Measurements from ENCODE around the gene TUFM. TPM values are rescaled to one million over a fixed set of nuclear protein-coding genes. Genes with fewer than 3 reads are reported as not detected.

Gene TUFM
- 341 and 356 TPM in 2 replicates for total RNA-seq (2014; rRNA removed; shearing (Covaris generic))

GRCh38 chr16:28846080-28846932, at the start of gene TUFM:
TUFM (minus strand) TSS chr16:28846348; CDS start chr16:28846269, 79 bp downstream.

DNA sequence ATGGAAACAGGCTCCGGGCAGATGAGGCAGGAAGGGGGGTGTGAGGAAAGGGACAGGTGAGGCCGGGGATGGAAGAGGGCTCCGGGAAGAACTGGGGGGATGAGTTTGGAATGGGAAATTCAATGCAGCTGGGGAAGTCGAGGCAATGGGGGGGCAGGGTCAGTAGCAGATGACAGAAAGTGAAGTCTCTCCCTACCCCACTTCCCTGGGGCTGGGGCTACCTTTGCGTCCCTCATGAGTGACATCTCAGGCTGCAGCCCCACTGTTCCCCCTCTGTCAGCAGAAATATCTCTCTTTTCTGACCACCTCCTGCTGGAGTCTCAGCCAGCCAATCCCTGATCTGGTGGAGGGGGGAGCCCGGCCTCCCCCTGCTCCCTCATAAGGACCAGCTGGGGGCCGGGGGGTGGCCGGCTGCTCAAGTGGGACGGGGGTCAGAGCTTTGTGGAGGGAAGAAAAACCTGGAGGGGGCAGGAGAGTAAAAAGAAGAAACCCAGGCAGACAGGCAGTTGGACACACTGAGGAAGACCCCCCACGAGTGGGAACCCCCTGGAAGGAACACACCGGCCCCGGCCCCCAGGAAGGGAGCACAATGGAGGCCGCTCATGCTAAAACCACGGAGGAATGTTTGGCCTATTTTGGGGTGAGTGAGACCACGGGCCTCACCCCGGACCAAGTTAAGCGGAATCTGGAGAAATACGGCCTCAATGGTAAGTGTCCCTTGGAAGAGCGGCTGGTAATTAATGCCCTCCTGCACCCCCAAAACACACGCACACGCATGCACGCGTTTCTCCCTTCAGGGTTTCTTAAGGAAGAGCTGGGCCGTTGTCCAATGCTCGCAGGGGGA, 32.2 kb upstream of the TUFM start, which contains the start of gene ATP2A1:
Gene ATP2A1, plus strand, starts transcription at position 406 of the 844 bp plus-strand sequence. Its CDS starts 184 bp downstream, at position 590.

GRCh38 chr16:28822520-28823290, 23.4 kb downstream of the TUFM start, which contains the start of gene ATXN2L:
ATXN2L (plus strand) TSS chr16:28822999; CDS start chr16:28823260, 261 bp downstream.

Small RNA genes within 50 kb of the gene (small RNA-seq; reads per million reads assigned to genes)
- not detected for gene RF00416

Other genes starting within 250 kb of the TUFM start
- gene SULT1A2, start 249.3 kb downstream of the TUFM start, total RNA-seq (2014; rRNA removed; shearing (Covaris generic)), result not detected in 2 replicates
- gene SULT1A1, start 236.3 kb downstream of the TUFM start, total RNA-seq (2014; rRNA removed; shearing (Covaris generic)), result 0.80 and 1.6 TPM in 2 replicates
- not detected in 2 replicates for gene NPIPB8, start 208.3 kb downstream of the TUFM start, total RNA-seq (2014; rRNA removed; shearing (Covaris generic))
- gene EIF3C, start 134.9 kb downstream of the TUFM start, total RNA-seq (2014; rRNA removed; shearing (Covaris generic)), result 578 and 662 TPM in 2 replicates
- 0.72 and 2.2 TPM in 2 replicates for gene NPIPB9, start 94.6 kb downstream of the TUFM start, total RNA-seq (2014; rRNA removed; shearing (Covaris generic))
- 118 and 158 TPM in 2 replicates for gene ATXN2L, start 23.3 kb downstream of the TUFM start, total RNA-seq (2014; rRNA removed; shearing (Covaris generic))
- 28.8 and 37.8 TPM in 2 replicates for gene SH2B1, start 17.5 kb upstream of the TUFM start, total RNA-seq (2014; rRNA removed; shearing (Covaris generic))
- gene ATP2A1, start 32.1 kb upstream of the TUFM start, total RNA-seq (2014; rRNA removed; shearing (Covaris generic)), result 0.53 and 1.2 TPM in 2 replicates
- 43.0 and 51.4 TPM in 2 replicates for gene RABEP2, start 78.9 kb upstream of the TUFM start, total RNA-seq (2014; rRNA removed; shearing (Covaris generic))
- gene CD19, start 85.6 kb upstream of the TUFM start, total RNA-seq (2014; rRNA removed; shearing (Covaris generic)), result not detected in 2 replicates
- 55.7 and 66.1 TPM in 2 replicates for gene NFATC2IP, start 104.6 kb upstream of the TUFM start, total RNA-seq (2014; rRNA removed; shearing (Covaris generic))
- gene SPNS1, start 128.4 kb upstream of the TUFM start, total RNA-seq (2014; rRNA removed; shearing (Covaris generic)), result 54.7 and 59.7 TPM in 2 replicates
- 0.83 and 1.2 TPM in 2 replicates for gene LAT, start 138.7 kb upstream of the TUFM start, total RNA-seq (2014; rRNA removed; shearing (Covaris generic))